HG03095 (cell line): ENCODE measurements around the gene BNIP1.

Experiments used
- ATAC-seq: cut with Tn5 transposase; IDR thresholded peaks from one replicate; pipeline ENCODE4 v1.9.1; 2021; ENCODE audit warnings: moderate library complexity; ENCODE audit not compliant: unreplicated experiment

The BNIP1 gene

DNA sequence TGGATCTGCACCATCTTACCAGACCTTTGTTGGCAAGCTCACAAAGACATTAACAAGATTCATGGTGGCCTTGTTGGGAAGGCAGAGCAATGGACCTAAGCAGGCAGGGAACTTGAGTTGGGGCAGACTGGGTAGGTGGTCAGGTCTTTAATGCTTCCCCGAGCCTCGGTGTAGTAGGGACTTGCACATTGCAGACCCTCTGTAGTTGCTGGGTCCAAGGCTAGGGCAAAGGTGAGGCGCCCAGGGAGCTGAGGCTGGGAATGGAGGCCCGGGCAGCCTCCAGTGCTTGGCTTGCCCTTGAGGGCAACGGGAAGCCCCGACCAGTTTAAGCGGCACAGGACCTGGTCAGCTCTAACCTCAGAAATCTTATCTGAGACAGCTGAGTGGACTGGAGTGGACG, 66.5 kb downstream of the BNIP1 start:
- no peak for ATAC-seq

DNA sequence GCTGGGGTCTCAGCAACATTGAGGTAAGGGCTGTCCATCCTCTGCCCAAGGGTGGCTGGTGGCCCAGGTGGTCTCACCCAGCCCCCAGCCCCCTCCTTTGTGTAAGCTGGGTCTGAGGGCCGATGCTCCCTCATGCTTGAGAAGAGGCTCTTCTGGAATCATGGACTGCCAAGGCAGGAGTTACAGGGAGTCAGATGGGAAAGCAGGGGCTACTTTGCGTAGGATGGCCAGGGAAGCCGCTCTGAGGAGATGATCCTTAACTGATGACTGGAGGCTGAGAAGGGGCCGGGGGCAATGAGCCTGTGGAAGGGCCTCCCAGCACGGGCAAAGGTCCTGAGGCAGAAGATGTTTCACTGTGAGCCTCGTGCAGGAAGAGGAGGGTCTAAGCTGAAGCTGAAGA, 67.0 kb downstream of the BNIP1 start:
- ATAC-seq: no peak

- no peak for ATAC-seq
Measured at GRCh38 chr5:173213236-173213933, 69.1 kb downstream of the BNIP1 start.
